Activated T-helper 2 cell treated with anti-CD3 and anti-CD28 coated beads, Interferon-gamma antibody, Interleukin-2, Interleukin-4, amounts not matched to agents 10 μg/mL and 5 μg/mL and 100 μg/mL, durations not matched to agents 14 hours and 24 hours and 36 hours (primary cell): ENCODE measurements around the gene MBD1. TPM values are rescaled to one million over a fixed set of nuclear protein-coding genes. Genes with fewer than 3 reads are reported as not detected.
A peak's percentile ranks its signal among the peaks of the same experiment; 100 is the strongest.

ENCODE experiments used
- DNase-seq: peaks from one replicate; pipeline ENCODE4 v3.0.0; 2021; ENCODE audit warnings: low spot score
- H3K27ac Mint-ChIP-seq: one replicate; pipeline ENCODE4 v1.8.0; 2021; ENCODE audit warnings: mixed read lengths
- H3K27me3 Mint-ChIP-seq: one replicate; pipeline ENCODE4 v1.8.0; 2021; ENCODE audit warnings: low read depth, mixed read lengths
- H3K36me3 Mint-ChIP-seq: one replicate; pipeline ENCODE4 v1.8.0; 2021; ENCODE audit warnings: low read depth, mixed read lengths
- H3K4me1 Mint-ChIP-seq: one replicate; pipeline ENCODE4 v1.8.0; 2021; ENCODE audit warnings: low read depth, mixed read lengths
- H3K4me3 Mint-ChIP-seq: one replicate; pipeline ENCODE4 v1.8.0; 2021; ENCODE audit warnings: low read depth, mild to moderate bottlenecking, moderate library complexity, mixed read lengths
- H3K9me3 Mint-ChIP-seq: one replicate; pipeline ENCODE4 v1.8.0; 2021; ENCODE audit warnings: mixed read lengths
- intact Hi-C: fragments of 100-400 bp; cut with micrococcal nuclease; formaldehyde crosslinking; loops from one replicate; pipeline ENCODE4 v1.15.1; 2023
- total RNA-seq: library from RNA; stranded (reverse); gene quantifications from 2 replicates; pipeline ENCODE4 v1.2.3, GENCODE V29; 2022

The MBD1 gene
- total RNA-seq, 1 donor from 2014 or later: 79.7 TPM

DNA sequence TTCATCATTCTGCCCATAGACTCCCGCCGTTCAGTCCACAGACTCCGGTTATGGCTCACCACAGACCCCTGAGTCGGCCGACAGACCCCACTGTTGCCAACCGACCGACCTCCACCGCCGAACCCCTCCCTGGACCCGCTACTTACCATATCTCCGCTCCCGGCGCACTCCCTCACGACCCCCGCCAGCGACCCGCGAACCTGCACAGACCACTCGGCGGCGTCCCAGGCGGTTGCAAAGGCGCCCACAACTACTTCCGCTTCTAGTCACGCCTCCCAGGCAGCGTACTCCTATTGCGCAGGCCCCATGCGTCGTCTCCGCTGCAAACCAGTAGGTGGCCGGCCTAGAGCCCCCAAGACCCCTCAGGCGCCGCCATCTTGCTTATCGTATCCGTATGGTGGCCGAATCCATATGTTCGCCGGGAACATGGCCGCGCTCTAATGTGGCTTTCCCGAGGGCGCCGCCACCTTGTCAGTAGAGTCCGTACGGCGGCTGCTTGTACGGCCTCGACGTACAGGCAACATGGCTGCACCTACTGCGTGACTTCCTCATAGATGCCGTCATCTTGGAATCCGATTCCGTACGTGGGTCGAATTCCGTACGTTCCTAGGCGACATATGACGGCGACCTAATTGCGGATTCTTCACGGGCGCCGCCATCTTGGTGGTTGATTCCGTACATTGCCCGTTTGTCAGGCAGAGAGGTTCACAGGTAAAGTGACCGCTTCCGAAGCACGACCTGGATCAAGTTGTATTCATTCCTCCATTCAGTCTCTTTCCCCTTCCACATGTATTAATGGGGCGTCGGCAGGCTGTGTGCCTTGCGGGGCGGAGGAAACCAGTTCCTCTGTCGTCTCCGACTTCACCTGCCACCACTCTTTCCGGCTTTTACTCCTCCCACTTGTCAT, 6.4 kb upstream of the MBD1 start, which contains the start of gene CXXC1:
CXXC1 (minus strand) TSS at position 252 of the 907 bp plus-strand sequence; CDS start at position 149, 103 bp downstream.
- Mint-ChIP-seq H3K27ac (peak within 1 kb of the TSS; percentile 89), H3K4me3 (peak within 1 kb of the TSS; percentile 93), H3K4me1 (peaks cover 20% of the 10 kb centered on the region), H3K27me3 (peaks cover 2% of the 10 kb centered on the region), H3K36me3 (peaks cover 47% of the 10 kb centered on the region), H3K9me3 (no peaks in the 10 kb centered on the region)
- intact Hi-C loops: loop anchor here (1.0 to 10.0 kb wide), 11 partner anchors 11 to 1753 kb away; partner anchors contain the start of genes ACAA2, CFAP53, CTIF and RPL17
- peak; percentile 96 for DNase-seq

DNA sequence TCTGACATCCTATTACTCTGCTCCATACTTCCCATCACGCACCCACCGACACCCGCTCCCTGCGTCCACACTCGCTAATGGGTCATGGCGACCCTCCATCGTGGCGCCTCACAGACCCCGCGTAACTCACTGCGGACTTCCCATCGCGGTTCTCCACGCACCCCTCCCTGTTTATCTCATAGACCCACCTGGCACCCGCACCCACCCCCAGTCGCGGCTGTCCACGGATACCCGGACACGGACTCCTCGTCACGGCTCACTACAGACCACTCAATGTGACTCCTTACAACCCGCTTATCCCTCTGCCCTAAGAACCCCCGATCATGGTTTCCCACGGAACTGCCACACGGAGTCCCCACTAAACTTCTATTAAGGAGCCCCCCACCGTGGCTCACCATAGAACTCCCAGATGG, 5.7 kb upstream of the MBD1 start:
- H3K9me3 Mint-ChIP-seq: no peaks in the 10 kb centered on the region
- peak overlapping the region; percentile 93 for H3K4me3 Mint-ChIP-seq
- peaks cover 22% of the 10 kb centered on the region for H3K4me1 Mint-ChIP-seq
- H3K36me3 Mint-ChIP-seq: peaks cover 53% of the 10 kb centered on the region
- peaks cover 2% of the 10 kb centered on the region for H3K27me3 Mint-ChIP-seq
- peak overlapping the region; percentile 89 for H3K27ac Mint-ChIP-seq
- DNase-seq: no peak
- intact Hi-C loops: loop anchor here (1.0 to 10.0 kb wide), 10 partner anchors 11 to 1752 kb away; partner anchors contain the start of genes ACAA2, CFAP53, CTIF and RPL17

DNA sequence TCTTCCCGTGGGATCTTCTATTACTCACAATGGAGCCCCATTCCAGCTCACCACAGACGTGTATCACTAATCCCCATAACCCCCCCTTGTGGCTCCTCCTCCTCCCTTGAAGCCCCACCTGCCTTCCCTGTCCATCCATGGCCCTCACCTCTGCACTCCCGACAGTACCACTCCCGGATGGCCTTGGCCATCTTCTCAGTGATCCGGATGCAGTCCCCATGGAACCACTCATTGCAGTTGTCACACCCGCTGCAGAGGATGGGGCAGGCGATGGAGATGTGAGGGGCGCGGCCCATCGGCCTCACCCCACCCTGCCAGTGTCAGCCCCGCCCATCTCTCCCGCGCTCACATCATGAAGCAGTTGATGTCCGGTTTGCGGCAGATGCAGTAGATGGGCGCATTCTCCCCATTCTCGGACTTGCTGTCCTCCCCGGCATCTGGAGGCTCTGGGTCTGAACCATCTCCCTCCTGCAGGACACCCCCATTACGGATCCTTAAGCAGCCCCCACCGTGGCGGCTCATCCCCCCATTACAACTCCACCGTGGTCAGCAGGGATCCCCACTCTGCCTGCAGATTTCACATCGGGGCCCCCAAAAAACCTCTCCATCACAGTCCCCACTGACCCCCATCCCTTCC, 5.2 kb upstream of the MBD1 start:
- intact Hi-C loops: loop anchor here (1.0 to 10.0 kb wide), 10 partner anchors 12 to 1752 kb away; partner anchors contain the start of genes ACAA2, CFAP53, CTIF and RPL17
- no peak for DNase-seq
- Mint-ChIP-seq H3K27ac (peak overlapping the region; percentile 89), H3K4me3 (peak overlapping the region; percentile 93), H3K9me3 (no peaks in the 10 kb centered on the region), H3K36me3 (peaks cover 56% of the 10 kb centered on the region), H3K27me3 (peaks cover 2% of the 10 kb centered on the region), H3K4me1 (peaks cover 22% of the 10 kb centered on the region)

DNA sequence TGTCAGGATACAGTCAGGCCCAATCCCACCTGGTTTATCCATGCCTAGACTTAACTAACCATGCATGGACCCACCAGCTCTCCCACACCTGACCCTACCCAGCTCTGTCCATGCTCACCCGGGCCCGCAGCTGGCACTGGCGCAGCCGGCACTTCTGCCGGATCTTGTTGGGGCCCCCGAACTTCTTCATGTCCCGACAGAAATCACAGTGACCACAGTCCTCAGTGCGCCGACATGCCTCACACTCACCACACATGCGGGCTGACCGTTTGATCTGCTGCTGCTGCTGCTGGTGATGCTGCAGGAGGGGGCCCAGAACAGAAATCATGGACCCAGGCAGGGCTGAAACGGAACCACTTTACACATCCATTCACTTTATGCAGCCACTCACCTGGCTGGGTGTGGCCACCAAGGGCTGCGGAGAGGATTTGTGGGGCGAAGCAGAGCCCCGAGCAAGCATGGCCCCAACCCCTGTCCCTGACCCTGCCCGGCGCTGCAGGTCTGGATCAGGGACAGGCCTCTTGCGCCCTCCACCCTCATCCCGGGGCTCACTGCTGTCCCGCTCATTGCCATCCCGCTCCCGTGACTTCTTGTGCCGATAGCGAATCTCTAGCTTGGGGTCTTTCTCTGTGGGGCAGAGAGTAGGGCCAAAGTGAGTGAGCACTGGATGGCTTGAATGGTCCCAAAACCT, 4.5 kb upstream of the MBD1 start:
- Mint-ChIP-seq H3K9me3 (no peaks in the 10 kb centered on the region), H3K36me3 (peaks cover 63% of the 10 kb centered on the region), H3K27me3 (peaks cover under 1% of the 10 kb centered on the region), H3K4me1 (peaks cover 24% of the 10 kb centered on the region), H3K27ac (no peak overlapping the region), H3K4me3 (peak overlapping the region; percentile 93)
- DNase-seq: no peak
- intact Hi-C loops: loop anchor here (5.0 to 10.0 kb wide), 6 partner anchors 37 to 1751 kb away; partner anchors contain the start of genes ACAA2, CTIF and RPL17

DNA sequence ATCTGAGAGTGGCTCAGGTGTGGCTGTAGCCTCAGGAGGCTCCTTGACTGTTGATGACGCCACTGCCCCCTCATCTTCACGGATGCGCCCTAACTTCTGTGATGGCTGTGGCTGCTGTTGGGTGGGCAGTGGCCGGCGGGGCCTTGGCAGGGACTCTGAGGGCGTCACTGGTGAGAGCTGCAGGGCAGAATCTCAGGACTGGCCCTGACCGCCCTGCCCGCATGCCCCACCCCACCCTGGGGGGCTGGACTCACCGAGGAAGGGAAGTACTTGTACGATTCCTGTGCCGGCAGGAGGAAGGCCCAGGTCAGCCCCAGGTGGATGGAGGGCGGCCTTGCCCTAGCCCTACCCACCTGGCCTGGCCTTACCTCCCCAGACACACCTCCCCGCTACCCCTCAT, 3.7 kb upstream of the MBD1 start:
- Mint-ChIP-seq H3K27ac (no peak overlapping the region), H3K4me1 (peaks cover 32% of the 10 kb centered on the region), H3K36me3 (peaks cover 70% of the 10 kb centered on the region), H3K4me3 (no peak overlapping the region), H3K9me3 (no peaks in the 10 kb centered on the region), H3K27me3 (no peaks in the 10 kb centered on the region)
- intact Hi-C loops: loop anchor here (5.0 to 10.0 kb wide), 6 partner anchors 37 to 1750 kb away; partner anchors contain the start of genes ACAA2, CTIF and RPL17
- DNase-seq: no peak

DNA sequence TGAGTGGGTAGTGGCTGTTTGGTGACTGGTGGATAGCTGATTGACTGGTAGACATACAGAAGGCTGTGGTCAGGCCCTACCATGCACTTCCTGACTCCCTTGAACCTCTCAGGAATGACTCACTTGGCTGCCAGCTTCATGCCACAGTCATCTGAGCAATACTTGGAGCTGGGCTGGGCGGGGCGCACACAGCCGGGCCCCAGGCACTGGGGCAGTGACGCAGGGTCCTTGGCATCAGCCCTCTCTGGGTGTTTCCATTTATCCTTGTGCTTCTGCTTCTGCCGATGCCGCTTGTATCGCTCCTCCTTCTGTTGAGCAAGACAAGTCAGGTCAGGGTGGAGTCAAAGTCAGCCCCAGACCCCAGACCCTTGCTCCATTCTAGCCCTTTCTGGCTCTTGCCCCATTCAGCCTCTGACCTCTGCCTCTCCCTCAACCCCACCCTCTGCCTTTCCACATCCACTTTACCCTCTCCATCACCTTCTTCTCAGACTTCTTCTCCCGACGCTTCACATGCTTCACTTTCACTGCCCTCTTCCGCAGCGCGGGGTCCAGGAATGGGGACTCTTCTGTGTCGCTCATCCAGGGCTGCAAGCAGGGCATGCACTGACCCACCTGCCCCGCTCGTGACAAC, 3.0 kb upstream of the MBD1 start:
- H3K4me1 Mint-ChIP-seq: peaks cover 34% of the 10 kb centered on the region
- H3K9me3 Mint-ChIP-seq: no peaks in the 10 kb centered on the region
- peaks cover 72% of the 10 kb centered on the region for H3K36me3 Mint-ChIP-seq
- H3K27me3 Mint-ChIP-seq: no peaks in the 10 kb centered on the region
- H3K4me3 Mint-ChIP-seq: peak overlapping the region; percentile 33
- H3K27ac Mint-ChIP-seq: no peak overlapping the region
- no peak for DNase-seq
- intact Hi-C loops: loop anchor here (10.0 kb wide), 4 partner anchors 470 to 1750 kb away; partner anchors contain the start of genes ACAA2, CTIF and RPL17

GRCh38 chr18:50283469-50284209, 2.3 kb upstream of the MBD1 start:
- peaks cover 80% of the 10 kb centered on the region for H3K36me3 Mint-ChIP-seq
- no peaks in the 10 kb centered on the region for H3K9me3 Mint-ChIP-seq
- H3K27me3 Mint-ChIP-seq: no peaks in the 10 kb centered on the region
- H3K27ac Mint-ChIP-seq: no peak overlapping the region
- no peak for DNase-seq
- H3K4me3 Mint-ChIP-seq: peak overlapping the region; percentile 33
- H3K4me1 Mint-ChIP-seq: peaks cover 38% of the 10 kb centered on the region
- intact Hi-C loops: loop anchor here (10.0 kb wide), 4 partner anchors 469 to 1749 kb away; partner anchors contain the start of genes ACAA2, CTIF and RPL17

GRCh38 chr18:50282521-50283335, 1.4 kb upstream of the MBD1 start:
- H3K36me3 Mint-ChIP-seq: peaks cover 84% of the 10 kb centered on the region
- no peaks in the 10 kb centered on the region for H3K9me3 Mint-ChIP-seq
- DNase-seq: no peak
- intact Hi-C loops: loop anchor here (10.0 kb wide), 4 partner anchors 468 to 1748 kb away; partner anchors contain the start of genes ACAA2, CTIF and RPL17
- H3K4me1 Mint-ChIP-seq: peaks cover 41% of the 10 kb centered on the region
- H3K27me3 Mint-ChIP-seq: no peaks in the 10 kb centered on the region
- H3K27ac Mint-ChIP-seq: no peak overlapping the region
- peak overlapping the region; percentile 88 for H3K4me3 Mint-ChIP-seq

GRCh38 chr18:50281972-50282520, 723 bp upstream of the MBD1 start:
- Mint-ChIP-seq H3K9me3 (no peaks in the 10 kb centered on the region), H3K4me3 (peak overlapping the region; percentile 88), H3K27me3 (no peaks in the 10 kb centered on the region), H3K4me1 (peaks cover 41% of the 10 kb centered on the region), H3K36me3 (peaks cover 82% of the 10 kb centered on the region), H3K27ac (peak overlapping the region; percentile 90)
- intact Hi-C loops: loop anchor here (1.0 to 10.0 kb wide), 9 partner anchors 16 to 1747 kb away; partner anchors contain the start of genes ACAA2, CFAP53, CTIF and RPL17
- no peak for DNase-seq

DNA sequence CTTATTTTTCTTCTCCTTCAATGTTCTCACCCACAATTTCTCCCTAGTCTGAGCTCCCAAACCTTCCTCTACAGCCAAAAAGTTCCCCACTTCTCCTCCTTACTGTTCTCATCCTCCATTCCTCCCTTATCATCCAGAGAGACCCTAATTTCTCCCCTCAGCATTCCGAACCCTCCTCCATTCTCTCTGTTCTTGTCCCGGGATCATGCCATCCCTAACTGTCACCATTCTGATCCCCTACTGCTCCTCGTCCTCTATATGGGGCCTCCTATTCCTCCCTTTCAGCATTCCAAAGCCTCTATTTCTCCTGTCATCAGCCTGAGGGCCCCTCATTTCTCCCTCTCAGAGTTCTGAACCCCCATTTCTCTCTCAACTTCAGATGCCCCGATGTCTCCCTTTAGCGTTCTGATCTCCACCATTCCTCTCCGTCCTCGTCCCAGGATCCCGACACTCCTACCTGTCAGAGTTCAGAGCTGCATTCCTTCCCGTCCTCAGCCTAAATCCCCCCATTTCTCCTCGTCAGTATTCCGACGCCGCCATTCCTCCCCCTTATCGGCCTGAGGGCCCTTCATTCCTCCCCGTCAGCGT, 522 bp downstream of the MBD1 start:
- no peaks in the 10 kb centered on the region for H3K9me3 Mint-ChIP-seq
- DNase-seq: no peak
- H3K4me3 Mint-ChIP-seq: peak overlapping the region; percentile 88
- peaks cover 82% of the 10 kb centered on the region for H3K36me3 Mint-ChIP-seq
- peak overlapping the region; percentile 90 for H3K27ac Mint-ChIP-seq
- H3K27me3 Mint-ChIP-seq: no peaks in the 10 kb centered on the region
- peaks cover 30% of the 10 kb centered on the region for H3K4me1 Mint-ChIP-seq
- intact Hi-C loops: loop anchor here (1.0 to 10.0 kb wide), 9 partner anchors 14 to 1746 kb away; partner anchors contain the start of genes ACAA2, CFAP53, CTIF and RPL17
